Measurements from ENCODE around the gene MEN1.

The MEN1 gene

DNA sequence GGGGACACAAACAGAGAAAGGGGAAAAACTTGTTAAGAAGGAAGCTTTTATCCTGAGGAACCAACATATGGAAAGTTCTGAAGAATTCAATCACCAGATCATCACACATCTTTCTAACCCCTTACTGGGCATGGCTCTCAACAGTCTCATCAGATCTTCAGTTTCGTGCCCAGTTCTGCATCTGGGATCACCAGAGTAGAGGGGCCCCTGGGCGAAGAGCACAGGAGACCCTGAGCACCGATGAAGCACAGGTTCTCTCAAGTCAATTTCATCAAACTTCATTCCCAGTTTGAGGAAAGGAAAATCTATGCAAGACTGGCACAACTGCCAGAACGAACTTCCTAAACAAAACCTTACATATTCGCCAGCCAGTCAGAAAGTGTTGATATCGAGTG, 42.1 kb downstream of the MEN1 start:
- TF ChIP-seq, protein P1, sequence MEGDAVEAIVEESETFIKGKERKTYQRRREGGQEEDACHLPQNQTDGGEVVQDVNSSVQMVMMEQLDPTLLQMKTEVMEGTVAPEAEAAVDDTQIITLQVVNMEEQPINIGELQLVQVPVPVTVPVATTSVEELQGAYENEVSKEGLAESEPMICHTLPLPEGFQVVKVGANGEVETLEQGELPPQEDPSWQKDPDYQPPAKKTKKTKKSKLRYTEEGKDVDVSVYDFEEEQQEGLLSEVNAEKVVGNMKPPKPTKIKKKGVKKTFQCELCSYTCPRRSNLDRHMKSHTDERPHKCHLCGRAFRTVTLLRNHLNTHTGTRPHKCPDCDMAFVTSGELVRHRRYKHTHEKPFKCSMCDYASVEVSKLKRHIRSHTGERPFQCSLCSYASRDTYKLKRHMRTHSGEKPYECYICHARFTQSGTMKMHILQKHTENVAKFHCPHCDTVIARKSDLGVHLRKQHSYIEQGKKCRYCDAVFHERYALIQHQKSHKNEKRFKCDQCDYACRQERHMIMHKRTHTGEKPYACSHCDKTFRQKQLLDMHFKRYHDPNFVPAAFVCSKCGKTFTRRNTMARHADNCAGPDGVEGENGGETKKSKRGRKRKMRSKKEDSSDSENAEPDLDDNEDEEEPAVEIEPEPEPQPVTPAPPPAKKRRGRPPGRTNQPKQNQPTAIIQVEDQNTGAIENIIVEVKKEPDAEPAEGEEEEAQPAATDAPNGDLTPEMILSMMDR (IDR thresholded peaks at IDR 0.05; ENCODE audit: low read length, missing control alignments), result no peak
- DNase-seq (ENCODE audit: low read depth), result no peak
- H3K4me3 ChIP-seq (replicated peaks; ENCODE audit: low read depth, low read length), result no peak overlapping the region

DNA sequence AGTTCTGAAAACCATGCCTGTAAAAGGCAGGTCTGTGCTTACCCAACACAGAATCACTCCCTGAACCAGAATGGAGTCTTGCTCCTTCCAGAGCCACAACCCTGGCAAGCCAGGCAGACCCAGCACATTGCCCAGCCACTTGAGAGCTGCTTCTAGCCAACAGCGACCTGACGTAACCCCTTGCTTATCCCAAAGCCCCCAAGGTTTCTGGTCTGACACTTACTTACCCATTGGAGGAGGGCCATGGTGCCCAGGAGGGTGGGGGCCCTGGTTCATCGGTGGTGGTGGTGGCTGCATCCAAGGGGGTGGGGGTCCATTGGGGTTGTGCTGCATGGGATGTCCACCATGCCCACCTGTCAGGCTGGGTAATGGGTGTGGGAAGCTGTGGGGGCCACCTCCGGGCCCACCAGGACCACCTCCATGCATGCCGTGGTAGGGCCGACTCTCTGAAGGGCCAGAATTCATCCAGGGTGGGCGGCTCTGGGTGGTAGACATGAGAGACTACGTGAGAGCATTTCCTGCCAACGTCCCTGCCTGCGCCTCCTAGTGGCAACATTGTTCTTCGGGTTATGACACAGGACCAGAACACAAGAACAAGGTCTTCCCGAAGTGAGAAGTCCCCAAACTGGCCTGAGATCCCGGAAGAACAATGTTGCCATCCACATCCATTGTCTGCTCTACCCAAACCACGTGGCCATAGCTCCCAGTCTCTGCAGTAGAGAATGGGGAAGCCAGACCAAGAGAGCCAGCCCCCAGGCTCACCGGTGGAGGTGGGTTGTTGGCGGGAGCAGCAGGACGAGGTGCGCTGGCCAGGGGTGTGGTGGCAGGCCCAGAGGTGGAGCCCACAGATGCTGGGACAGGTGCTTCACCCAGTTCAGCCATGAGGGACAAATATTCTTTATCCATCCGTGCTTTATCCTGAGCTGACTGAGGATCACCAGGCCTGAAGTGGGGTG, 42.7 kb downstream of the MEN1 start:
- TF ChIP-seq, protein P1 (IDR thresholded peaks at IDR 0.05; ENCODE audit: low read length, missing control alignments), result peak; percentile 77
- peak; percentile 80 for DNase-seq (ENCODE audit: low read depth)
- no peak overlapping the region for H3K4me3 ChIP-seq (replicated peaks; ENCODE audit: low read depth, low read length)

DNA sequence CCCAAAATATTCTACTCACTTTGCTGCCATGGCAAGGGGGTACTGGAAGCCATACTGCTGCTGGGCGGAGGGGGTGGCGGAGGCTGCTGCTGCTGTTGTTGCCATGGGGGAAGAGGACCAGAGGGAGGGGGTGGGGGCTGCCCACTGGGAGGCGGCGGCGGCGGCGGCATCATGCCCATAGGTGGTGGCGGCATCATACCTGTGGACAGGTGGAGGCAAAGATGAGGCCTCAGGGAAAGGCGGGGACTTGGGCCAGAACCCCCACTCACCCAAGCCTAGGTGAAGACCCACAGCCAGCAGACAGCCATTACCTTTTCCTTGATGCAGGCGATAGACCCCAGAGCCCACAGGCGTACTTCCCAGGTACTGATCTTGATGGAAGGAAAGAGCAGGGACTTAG, 43.5 kb downstream of the MEN1 start:
- no peak overlapping the region for H3K4me3 ChIP-seq (replicated peaks; ENCODE audit: low read depth, low read length)
- TF ChIP-seq, protein P1 (IDR thresholded peaks at IDR 0.05; ENCODE audit: low read length, missing control alignments), result no peak
- DNase-seq (ENCODE audit: low read depth), result no peak

DNA sequence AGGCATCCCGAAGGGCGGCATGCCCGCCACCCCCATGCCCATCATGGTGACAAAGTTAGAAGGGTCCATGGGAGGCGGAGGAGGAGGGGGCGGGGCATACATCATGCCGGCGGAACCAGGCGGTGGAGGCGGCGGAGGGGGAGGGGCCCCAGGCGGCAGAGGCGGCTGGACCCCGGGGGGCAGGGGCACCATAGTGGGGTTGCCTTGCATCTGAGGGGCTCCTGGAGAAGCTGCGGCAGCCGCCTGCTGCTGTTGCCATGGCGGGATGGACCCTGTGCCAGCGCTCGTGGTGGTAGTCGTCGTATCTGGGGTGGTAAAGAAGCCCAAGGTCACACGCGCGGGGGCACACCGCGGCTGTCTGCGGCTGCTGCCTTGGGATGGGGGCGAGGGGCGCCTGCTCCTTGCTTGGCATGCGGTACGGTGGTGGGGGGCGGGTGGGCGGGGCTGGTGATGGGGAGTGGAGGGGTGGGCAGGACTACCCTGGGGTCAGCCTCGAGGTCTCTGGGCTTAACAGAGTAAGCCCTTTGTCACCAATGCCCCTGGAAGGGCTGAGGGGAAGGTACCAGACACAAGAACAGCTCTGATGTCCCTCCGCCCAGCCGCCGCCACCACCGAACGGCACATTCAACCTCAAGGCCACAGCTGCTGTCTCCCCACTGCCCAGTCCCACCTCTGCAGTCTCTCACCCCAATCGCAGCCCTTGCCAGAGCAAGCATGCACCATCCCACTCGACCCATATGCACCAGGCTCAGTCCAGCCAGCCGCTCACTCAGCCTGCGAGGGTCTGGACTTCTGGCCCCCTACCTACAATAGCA, 44.3 kb downstream of the MEN1 start:
- H3K4me3 ChIP-seq (replicated peaks; ENCODE audit: low read depth, low read length), result no peak overlapping the region
- TF ChIP-seq, protein P1 (IDR thresholded peaks at IDR 0.05; ENCODE audit: low read length, missing control alignments), result no peak
- DNase-seq (ENCODE audit: low read depth), result no peak

DNA sequence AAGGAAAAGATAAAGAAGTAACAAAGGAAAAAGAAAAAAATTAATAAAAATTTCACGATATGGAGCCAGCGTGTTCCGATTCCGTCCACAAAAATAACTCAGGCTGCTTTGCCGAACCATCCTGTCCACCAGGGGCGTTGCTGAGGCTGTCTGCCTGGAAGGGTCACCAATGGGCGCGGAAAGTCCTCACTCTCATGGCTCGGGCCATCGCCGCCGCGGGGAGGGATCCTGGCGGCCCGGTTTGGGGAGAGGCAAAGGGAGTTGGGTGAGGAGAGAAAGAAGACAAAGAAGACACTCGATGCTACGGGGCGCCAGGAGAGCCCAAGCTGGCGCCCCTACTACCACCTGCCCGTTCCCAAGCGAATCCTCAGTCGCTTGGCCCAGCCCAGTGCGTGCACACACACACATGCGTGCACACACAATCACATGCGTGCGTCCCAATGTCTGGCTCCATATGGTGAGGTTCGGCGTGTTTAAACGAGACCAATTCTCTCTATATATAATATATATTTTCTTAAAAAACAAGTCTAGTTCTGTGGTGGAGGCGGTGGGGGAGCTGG, 45.0 kb downstream of the MEN1 start:
- DNase-seq (ENCODE audit: low read depth), result no peak
- TF ChIP-seq, protein P1 (IDR thresholded peaks at IDR 0.05; ENCODE audit: low read length, missing control alignments), result peak; percentile 14
- no peak overlapping the region for H3K4me3 ChIP-seq (replicated peaks; ENCODE audit: low read depth, low read length)

DNA sequence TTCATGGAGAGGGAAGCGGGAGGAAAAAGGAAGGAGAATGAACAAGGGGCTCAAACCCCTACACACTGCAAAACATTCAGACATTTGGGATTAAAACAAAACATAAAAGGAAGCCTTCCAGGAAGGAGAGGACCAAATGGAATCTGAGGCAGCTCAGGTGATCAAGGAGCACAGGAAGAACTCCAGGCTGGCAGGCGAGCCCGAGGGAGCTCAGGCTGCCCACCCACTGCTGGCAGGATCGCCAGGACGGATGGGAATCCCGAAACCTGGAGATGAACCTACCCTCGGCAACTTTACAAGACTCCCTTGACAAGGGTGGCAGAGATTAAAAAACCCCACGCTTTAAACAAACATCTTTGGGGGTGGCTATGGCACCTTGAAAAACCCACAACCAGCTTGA, 45.6 kb downstream of the MEN1 start:
- TF ChIP-seq, protein P1 (IDR thresholded peaks at IDR 0.05; ENCODE audit: low read length, missing control alignments), result no peak
- no peak for DNase-seq (ENCODE audit: low read depth)

More for the DNA sequence above, 45.6 kb downstream of the MEN1 start:
- H3K4me3 ChIP-seq (replicated peaks; ENCODE audit: low read depth, low read length), result no peak overlapping the region
